ENCODE results near the gene SPDL1. TPM values are rescaled to one million over a fixed set of nuclear protein-coding genes. Genes with fewer than 3 reads are reported as not detected.

SPDL1 gene
- total RNA-seq, 1 experiment from 2014 or later: 114 TPM

DNA sequence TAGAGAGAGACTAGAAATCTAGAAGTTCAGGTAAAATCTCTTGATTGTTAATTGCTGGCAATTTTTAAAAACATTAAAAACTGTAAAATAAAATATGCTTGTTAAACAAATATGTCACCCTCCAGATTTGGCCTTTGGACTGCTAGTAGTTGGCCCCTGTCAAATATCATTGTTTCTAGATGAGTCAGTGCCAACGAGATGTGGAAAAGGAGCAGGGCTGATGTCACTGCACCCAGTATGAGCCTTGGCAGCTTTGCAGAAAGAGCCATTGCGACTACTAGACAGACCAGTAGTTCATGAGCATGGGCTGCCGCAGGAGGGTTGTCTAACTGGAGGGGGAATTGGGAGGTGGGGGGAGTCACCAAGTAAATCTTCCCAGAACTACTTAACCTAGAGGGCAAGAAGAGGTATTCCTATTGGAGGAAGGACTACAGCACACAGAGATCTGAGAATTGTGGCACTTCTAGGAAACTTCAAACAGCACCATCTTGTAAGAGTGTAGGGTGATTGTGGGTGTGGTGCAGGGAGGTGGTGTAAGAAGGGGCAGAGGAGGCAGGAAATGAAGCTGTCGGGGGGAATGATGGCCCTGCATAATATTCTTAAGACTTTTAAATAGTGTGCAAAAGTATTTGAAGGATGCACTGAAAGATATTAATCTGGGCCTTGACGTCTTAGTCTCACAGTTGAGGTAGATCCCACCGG, 46.4 kb downstream of the SPDL1 start:
- peak; percentile 90 for DNase-seq (ENCODE audit: low read depth)

DNA sequence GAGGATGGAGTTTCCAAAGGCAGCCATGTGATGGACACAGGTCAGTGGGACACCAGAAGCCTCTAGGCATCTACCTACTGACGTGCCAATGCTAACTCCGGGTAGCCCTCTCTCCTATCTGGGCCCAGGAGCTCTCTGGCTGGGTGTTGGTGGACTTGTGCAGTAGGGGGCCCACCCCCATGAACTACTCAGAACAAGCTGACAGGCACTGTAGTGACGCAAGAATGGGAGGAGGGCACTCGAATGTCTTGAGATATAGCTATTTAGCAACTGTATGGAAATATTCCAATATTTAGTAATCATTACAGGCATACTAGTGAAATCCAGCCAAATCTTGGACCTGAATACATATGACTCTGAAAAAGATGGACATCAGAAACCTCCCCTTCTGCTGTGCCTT, 47.8 kb downstream of the SPDL1 start:
- no peak for DNase-seq (ENCODE audit: low read depth)

GRCh38 chr5:169632946-169633345, 49.4 kb downstream of the SPDL1 start:
- DNase-seq (ENCODE audit: low read depth): no peak

DNA sequence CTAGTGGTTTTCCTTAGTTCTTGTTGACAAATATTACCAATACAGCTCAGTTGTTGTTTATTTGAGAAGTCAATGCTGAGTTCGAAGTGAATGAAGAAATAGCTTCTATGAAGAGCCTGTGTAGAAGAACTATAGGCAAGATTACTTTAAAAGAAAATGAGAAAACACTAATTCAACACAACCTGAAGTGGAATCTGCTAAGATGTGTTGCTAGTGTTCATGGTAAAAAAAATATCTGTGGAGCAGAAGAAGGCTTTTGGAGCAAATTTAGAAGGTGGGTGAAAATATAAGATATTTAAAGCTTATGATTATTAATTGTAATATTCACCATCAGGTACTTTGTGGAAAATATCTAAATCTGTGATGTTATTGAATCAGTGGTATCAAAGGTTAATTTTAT, 51.0 kb downstream of the SPDL1 start:
- DNase-seq (ENCODE audit: low read depth): no peak

DNA sequence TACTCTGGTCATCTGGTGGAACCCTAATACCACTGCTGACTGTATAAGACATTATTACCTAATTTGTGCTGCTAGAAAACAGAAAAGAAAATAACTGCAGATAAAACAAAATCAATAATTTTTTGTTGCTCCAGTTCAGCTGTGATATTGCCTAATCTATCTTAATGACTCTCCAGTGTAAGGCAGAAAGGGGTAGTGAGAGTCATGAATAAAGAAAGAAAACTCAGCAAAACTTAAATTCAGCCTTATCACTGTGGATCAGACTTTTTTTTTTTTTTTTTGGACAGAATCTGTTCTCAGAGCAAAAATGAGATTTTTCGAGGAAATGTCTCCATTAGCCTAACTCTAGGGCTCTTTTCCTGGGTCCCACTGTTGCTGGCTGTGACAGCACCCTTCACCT, 52.4 kb downstream of the SPDL1 start:
- DNase-seq (ENCODE audit: low read depth): no peak

DNA sequence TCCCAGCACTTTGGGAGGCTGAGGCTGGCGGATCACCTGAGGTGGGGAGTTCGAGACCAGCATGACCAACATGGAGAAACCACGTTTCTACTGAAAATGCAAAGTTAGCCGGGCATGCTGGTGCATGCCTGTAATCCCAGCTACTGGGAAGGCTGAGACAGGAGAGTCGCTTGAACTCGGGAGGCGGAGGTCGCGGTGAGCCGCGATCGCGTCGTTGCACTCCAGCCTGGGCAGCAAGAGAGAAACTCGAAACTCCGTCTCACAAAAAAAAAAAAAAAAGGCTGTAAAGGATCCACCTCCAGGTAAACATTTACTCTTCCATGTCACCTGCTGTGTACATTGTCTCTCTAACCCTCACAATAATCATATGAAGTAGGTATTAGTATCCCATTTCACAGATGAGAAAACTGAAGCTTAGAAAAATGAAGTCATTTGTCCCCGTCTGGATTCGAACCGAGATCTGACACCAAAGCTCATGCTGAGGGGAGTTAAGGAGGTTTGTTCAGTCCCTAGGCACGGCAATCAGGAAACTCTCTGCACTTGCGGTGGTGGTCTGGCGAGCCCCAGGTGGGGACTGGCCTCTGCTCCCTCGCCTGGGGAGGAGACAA, 53.0 kb downstream of the SPDL1 start:
- DNase-seq (ENCODE audit: low read depth): no peak

- peak; percentile 14 for DNase-seq (ENCODE audit: low read depth)
Observed at GRCh38 chr5:169637085-169637548, 53.5 kb downstream of the SPDL1 start, which contains the start of gene DOCK2. Gene DOCK2, plus strand, starts transcription at chr5:169637275. Its CDS starts 52 bp downstream, at chr5:169637327.

- no peak for DNase-seq (ENCODE audit: low read depth)
Observed at GRCh38 chr5:169637549-169638121, 54.1 kb downstream of the SPDL1 start.

- DNase-seq (ENCODE audit: low read depth): no peak
Observed at GRCh38 chr5:169641253-169641652, 57.7 kb downstream of the SPDL1 start.

DNA sequence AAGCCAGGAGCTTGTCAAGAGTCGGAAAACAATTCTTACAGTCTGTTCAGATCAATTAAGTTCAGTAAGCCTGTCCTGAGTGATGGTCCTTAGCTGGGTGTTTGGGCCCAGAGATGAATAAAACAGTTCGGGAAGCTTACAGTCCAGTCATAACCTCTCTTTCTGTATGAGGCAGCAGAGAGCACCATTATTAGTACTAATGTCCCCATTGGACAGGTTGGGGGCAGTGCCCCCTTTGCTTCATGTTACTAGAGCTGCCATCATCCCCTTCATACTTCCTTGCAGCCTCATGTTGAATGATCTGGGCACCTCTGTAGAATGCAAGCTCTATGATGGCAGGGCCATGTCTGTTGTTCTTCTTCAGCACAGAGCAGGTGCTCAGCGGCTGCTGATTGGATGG, 63.3 kb downstream of the SPDL1 start:
- no peak for DNase-seq (ENCODE audit: low read depth)

DNA sequence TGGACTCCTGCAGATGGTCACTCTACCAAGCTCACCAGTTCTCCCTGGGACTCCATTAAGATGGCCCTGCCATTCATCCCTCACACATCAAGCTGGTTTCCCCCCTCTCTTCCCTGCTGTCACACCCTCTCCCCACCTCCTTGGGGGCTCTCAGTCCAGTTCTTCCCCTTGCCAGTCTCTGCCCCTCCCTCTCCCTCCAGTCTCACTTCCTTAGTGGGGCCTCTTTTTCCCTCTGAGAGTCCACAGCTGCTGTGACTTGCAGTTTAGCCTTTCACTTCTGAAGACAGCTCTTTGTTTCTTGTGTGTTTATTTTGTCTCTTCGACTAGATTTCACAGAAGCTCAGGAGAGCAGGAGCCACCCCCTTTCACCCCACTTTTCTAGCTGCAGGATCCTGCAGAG, 64.0 kb downstream of the SPDL1 start:
- DNase-seq (ENCODE audit: low read depth): peak; percentile 15

DNA sequence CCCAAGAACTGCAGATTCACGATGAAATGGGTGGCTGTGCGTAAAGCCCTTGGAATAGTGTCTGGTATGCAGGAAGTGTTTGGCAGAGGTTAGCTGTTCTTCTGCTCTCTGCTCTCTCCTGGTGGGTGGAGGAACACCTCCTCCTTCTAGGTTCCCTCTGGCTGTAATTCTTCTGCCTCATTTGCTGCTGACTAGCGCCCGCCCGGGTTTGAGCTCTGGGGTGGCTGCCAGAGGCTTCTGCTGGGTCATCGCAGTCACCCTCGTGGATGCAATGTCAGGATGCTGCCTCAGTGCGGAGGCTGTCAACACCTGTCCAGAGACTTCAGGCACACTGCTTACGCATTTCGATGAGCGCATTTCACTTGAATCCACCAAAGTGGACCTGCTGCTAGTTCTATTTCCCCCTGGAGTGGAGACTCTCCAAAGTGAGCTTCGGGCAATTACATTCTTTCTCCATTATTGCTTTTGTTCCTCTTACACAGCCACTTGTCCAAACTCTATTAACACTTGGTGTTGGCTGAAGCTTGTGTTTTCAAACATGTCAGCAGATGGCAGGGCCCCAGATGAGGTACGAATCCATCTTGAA, 65.2 kb downstream of the SPDL1 start:
- peak; percentile 67 for DNase-seq (ENCODE audit: low read depth)

DNA sequence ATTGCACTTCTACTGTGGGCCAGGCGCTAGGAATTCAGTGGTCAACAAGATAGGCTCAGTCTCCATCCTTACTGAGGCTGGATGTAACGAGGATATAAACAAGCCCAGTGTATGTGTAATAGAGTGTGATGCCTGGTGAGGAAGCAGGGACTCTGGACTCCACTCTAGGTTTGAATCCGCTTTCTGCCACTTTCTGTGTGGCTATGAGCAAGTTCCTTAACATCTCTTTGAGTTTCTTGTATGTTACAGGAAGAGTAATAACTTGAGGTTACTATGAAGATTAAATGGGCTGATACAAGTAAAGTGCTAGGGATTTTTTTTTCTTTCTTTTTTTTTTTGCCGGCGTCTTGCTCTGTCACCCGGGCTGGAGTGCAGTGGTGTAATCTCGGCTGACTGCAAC, 65.9 kb downstream of the SPDL1 start:
- DNase-seq (ENCODE audit: low read depth): no peak

DNA sequence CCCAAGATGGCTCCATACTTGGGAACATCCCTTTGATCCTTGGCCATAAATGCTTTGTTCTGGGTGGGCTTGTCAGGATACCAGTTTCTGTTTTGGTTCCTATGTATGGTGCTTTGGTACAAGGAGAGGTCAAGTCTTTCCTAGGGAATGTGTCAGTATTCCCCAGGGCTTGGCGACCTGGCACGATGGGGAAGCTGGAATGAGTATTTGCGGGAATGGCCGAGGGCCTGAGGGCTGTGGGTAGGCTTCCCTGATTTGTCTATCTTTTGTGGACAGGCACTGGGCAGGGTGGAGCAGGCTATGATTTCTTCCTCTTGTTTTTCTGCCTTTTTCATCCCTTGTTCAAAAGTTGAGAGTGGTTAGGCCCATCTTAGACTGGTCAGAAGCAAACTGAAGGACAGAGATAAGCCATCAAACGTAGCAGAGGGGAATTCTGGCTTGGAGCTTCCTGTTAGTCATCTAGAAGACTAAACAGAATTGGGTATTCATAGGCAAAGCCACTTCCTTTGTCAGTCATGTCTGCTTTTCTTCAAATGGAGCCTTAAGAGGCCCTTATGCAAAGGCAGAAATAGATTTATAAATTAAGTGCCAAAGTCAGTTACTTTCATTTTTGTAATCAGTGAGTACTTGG, 67.2 kb downstream of the SPDL1 start:
- peak; percentile 92 for DNase-seq (ENCODE audit: low read depth)

DNA sequence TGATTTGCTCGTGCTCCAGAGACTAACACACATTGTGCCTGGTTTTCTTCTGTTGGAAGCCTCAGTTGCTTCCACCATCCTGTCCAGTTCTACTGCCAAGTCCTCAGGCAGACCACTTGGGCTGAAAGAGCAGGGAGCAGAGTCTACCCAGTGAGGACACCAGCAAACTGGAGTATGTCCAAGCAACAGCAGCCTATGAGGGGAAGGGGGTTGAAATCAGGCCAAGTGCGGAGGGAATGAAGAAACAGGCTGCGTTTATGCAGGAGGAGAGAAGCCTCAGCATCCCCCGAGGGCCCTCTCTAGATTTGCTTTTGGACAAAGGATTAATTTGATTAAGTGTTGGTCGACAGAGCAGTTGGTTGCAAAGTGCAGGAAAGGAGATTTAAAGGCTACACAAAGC, 68.0 kb downstream of the SPDL1 start:
- peak; percentile 72 for DNase-seq (ENCODE audit: low read depth)

GRCh38 chr5:169652057-169652456, 68.5 kb downstream of the SPDL1 start:
- DNase-seq (ENCODE audit: low read depth): no peak

DNA sequence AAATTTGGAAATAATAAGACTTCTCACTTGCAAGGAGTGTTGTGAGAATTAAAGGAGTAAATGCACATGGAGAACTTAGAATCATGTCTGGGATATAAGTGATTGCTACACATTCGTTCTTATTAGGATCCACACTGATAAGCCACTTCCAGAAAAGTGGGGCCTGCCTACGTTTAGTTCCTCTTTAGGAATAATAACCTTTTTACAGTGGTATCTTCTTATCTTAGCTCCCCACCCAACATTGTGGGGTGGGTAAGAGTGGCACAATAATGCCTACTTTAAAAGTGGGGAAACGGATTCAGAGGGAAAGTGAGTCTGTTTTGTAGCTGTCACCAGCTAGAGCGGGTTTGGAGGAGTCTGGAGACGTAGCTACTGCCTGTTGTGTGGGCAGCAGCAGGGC, 69.5 kb downstream of the SPDL1 start:
- no peak for DNase-seq (ENCODE audit: low read depth)

Other genes starting within 250 kb of the SPDL1 start
- gene DOCK2, start 53.5 kb downstream of the SPDL1 start, total RNA-seq (2014; rRNA removed; shearing (Covaris generic)): 12.5 and 13.0 TPM in 2 replicates